Calu3 (cell line): ENCODE measurements around the gene SEMA5A. TPM values are rescaled to one million over a fixed set of nuclear protein-coding genes. Genes with fewer than 3 reads are reported as not detected.

Experiments
- BruUV-seq: library from RNA; stranded (reverse); fragments of 400-500 nt; replicated peaks from 2 replicates; lab custom pipeline; 2021; lab: Mats Ljungman, UMichigan
- CTCF ChIA-PET: fragments of 300-600 bp; sonication (Branson Sonifier 250); formaldehyde crosslinking; loops from one replicate; lab custom pipeline; 2022; ENCODE audit warnings: antibody characterized with exemption; lab: Charles Lee
- DNase-seq: peaks from one replicate; pipeline ENCODE4 v3.0.0; 2022
- H3K27ac Mint-ChIP-seq: one replicate; pipeline ENCODE4 v1.8.0; 2022; ENCODE audit warnings: mixed read lengths; ENCODE audit not compliant: unreplicated experiment
- H3K27me3 Mint-ChIP-seq: one replicate; pipeline ENCODE4 v1.8.0; 2022; ENCODE audit warnings: mixed read lengths; ENCODE audit not compliant: unreplicated experiment
- H3K36me3 Mint-ChIP-seq: one replicate; pipeline ENCODE4 v1.8.0; 2022; ENCODE audit warnings: mild to moderate bottlenecking, moderate library complexity, mixed read lengths; ENCODE audit not compliant: insufficient read depth, unreplicated experiment
- H3K4me1 Mint-ChIP-seq: one replicate; pipeline ENCODE4 v1.8.0; 2022; ENCODE audit warnings: mild to moderate bottlenecking, low read depth, mixed read lengths; ENCODE audit not compliant: unreplicated experiment
- H3K4me3 Mint-ChIP-seq: one replicate; pipeline ENCODE4 v1.8.0; 2022; ENCODE audit warnings: mild to moderate bottlenecking, low read depth, moderate library complexity, mixed read lengths; ENCODE audit not compliant: unreplicated experiment
- H3K9me3 Mint-ChIP-seq: one replicate; pipeline ENCODE4 v1.8.0; 2022; ENCODE audit warnings: low read depth, mixed read lengths; ENCODE audit not compliant: unreplicated experiment
- CTCF ChIP-seq: fragments of 200-600 bp; IDR thresholded peaks from one replicate; pipeline ENCODE4 v1.8.0; 2022; ENCODE audit warnings: antibody characterized with exemption; ENCODE audit not compliant: unreplicated experiment
- intact Hi-C: fragments of 100-400 bp; cut with micrococcal nuclease; formaldehyde crosslinking; loops from one replicate; pipeline ENCODE4 v1.10.0; 2022; ENCODE audit not compliant: unreplicated experiment
- total RNA-seq: library from RNA; stranded (reverse); gene quantifications from 2 replicates; pipeline ENCODE4 v1.2.3, GENCODE V29; 2022

SEMA5A gene
- total RNA-seq, 1 experiment from 2014 or later = 0.52 TPM

DNA sequence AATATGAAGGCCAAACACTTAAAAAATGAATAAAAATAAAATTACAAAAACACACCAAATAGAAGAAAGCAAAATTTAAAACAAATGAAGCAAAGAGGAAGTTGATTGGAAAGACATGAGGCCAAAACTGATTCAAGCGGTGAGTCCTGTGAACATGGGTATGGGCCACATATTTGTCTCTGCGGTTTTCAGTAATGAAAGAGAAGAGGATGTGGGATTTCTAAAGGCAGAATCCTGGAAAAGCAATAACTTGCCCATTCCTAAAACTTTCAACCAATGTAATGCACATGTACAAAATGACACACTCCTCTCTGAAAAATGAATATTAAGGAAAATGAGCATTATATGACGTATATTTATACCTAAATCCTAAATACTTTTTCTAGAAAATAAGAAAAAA is 263.7 kb downstream of the SEMA5A start:
- intact Hi-C loops = no loop called here
- no peak for DNase-seq
- Mint-ChIP-seq H3K9me3 (peaks cover 18% of the 10 kb centered on the region), H3K4me1 (no peaks in the 10 kb centered on the region), H3K4me3 (no peak overlapping the region), H3K36me3 (no peaks in the 10 kb centered on the region), H3K27me3 (no peaks in the 10 kb centered on the region), H3K27ac (no peak overlapping the region)
- CTCF ChIA-PET = no interaction called here
- no peak for TF ChIP-seq CTCF
- BruUV-seq = no TSS peak

- BruUV-seq = no TSS peak
- no peak for DNase-seq
- TF ChIP-seq CTCF = no peak
- intact Hi-C loops = no loop called here
- Mint-ChIP-seq H3K4me3 (no peak overlapping the region), H3K27ac (no peak overlapping the region), H3K27me3 (no peaks in the 10 kb centered on the region), H3K9me3 (peaks cover 17% of the 10 kb centered on the region), H3K4me1 (no peaks in the 10 kb centered on the region), H3K36me3 (no peaks in the 10 kb centered on the region)
- CTCF ChIA-PET = no interaction called here
Measured at GRCh38 chr5:9279774-9280173, 266.1 kb downstream of the SEMA5A start.

DNA sequence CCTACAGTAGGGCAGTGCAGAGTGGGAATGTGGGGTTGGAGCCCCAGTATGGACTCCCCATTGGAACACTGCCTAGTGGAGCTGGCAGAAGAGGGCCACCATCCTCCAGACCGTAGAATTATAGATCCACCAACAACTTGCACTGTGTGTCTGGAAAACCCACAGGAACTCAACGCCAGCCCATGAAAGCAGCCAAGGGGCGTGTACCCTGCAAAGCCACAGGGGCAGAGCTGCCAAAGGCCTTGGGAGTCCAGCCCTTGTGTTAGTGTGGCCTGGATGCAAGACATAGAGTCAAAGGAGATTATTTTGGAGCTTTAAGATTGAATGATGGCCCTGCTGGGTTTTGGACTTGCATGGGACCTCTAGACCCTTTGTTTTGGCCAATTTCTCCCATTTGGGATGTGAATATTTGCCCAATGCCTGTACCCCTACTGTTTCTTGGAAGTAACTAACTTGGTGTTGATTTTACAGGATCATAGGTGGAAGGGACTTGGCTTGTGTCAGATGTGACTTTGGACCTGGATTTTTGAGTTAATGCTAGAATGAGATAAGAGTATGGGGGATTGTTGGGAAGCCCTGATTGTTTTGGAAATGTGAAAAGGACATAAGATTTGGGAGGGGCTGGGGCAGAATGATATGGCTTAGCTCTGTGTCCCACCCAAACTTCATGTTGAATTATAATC is 266.8 kb downstream of the SEMA5A start:
- Mint-ChIP-seq H3K4me1 (no peaks in the 10 kb centered on the region), H3K27ac (no peak overlapping the region), H3K27me3 (no peaks in the 10 kb centered on the region), H3K4me3 (no peak overlapping the region), H3K9me3 (peaks cover 21% of the 10 kb centered on the region), H3K36me3 (no peaks in the 10 kb centered on the region)
- BruUV-seq = no TSS peak
- CTCF ChIA-PET = no interaction called here
- no peak for DNase-seq
- no peak for TF ChIP-seq CTCF
- intact Hi-C loops = no loop called here

GRCh38 chr5:9269014-9269413 is 276.9 kb downstream of the SEMA5A start:
- no peak for TF ChIP-seq CTCF
- no peaks in the 10 kb centered on the region for H3K27me3 Mint-ChIP-seq
- H3K36me3 Mint-ChIP-seq = no peaks in the 10 kb centered on the region
- H3K27ac Mint-ChIP-seq = no peak overlapping the region
- intact Hi-C loops = no loop called here
- H3K4me3 Mint-ChIP-seq = no peak overlapping the region
- no peak for DNase-seq
- no peaks in the 10 kb centered on the region for H3K4me1 Mint-ChIP-seq
- peaks cover 6% of the 10 kb centered on the region for H3K9me3 Mint-ChIP-seq
- CTCF ChIA-PET = no interaction called here
- no TSS peak for BruUV-seq
